MM.1S (cell line): ENCODE data around the gene HMGB3.
A peak's percentile ranks its signal among the peaks of the same experiment; 100 is the strongest.

Source experiments
- DNase-seq: peaks from one replicate; pipeline ENCODE4 v3.0.0-alpha.2; 2015
- H2AFZ ChIP-seq: fragments of 300-600 bp; sonication (generic); 2 replicates; pipeline ENCODE4 v1.6.0; 2016; ENCODE audit warnings: antibody characterized with exemption, low read length
- H3F3A ChIP-seq: fragments of 300-600 bp; sonication (generic); 2 replicates; pipeline ENCODE4 v1.6.1; 2016; ENCODE audit warnings: mild to moderate bottlenecking, antibody characterized with exemption, low read length, moderate library complexity, mixed read lengths; ENCODE audit not compliant: insufficient read depth
- H3K27ac ChIP-seq: fragments of 300-600 bp; sonication (generic); 2 replicates; pipeline ENCODE4 v1.5.1; 2016; ENCODE audit warnings: mild to moderate bottlenecking, low read length
- H3K27me3 ChIP-seq: fragments of 300-600 bp; sonication (generic); replicated peaks from 2 replicates; pipeline ENCODE4 v1.6.0; 2016; ENCODE audit warnings: low read length; ENCODE audit not compliant: insufficient read depth
- H3K36me3 ChIP-seq: fragments of 300-600 bp; sonication (generic); replicated peaks from 2 replicates; pipeline ENCODE4 v1.6.1; 2016; ENCODE audit warnings: mild to moderate bottlenecking, low read length, mixed read lengths; ENCODE audit not compliant: insufficient read depth
- H3K4me1 ChIP-seq: fragments of 300-600 bp; sonication (generic); 2 replicates; pipeline ENCODE4 v1.6.1; 2016; ENCODE audit warnings: low read length, mixed read lengths
- H3K4me2 ChIP-seq: fragments of 300-600 bp; sonication (generic); 2 replicates; pipeline ENCODE4 v1.6.0; 2016; ENCODE audit warnings: low read depth, low read length
- H3K4me3 ChIP-seq: fragments of 300-600 bp; sonication (generic); 2 replicates; pipeline ENCODE4 v1.5.1; 2016; ENCODE audit warnings: low read length, mixed read lengths
- H3K79me2 ChIP-seq: fragments of 300-600 bp; sonication (generic); 2 replicates; pipeline ENCODE4 v1.6.1; 2016; ENCODE audit warnings: mixed run types, low read length, mixed read lengths
- H3K9ac ChIP-seq: fragments of 300-600 bp; sonication (generic); 2 replicates; pipeline ENCODE4 v1.6.1; 2016; ENCODE audit warnings: low read length, mixed read lengths
- H3K9me2 ChIP-seq: fragments of 300-600 bp; sonication (generic); replicated peaks from 2 replicates; pipeline ENCODE4 v1.6.1; 2016; ENCODE audit warnings: mild to moderate bottlenecking, low read length, mixed read lengths; ENCODE audit not compliant: insufficient read depth
- H3K9me3 ChIP-seq: fragments of 300-600 bp; sonication (generic); replicated peaks from 2 replicates; pipeline ENCODE4 v1.6.1; 2016; ENCODE audit warnings: mild to moderate bottlenecking, low read length, mixed read lengths; ENCODE audit not compliant: insufficient read depth
- H4K20me1 ChIP-seq: fragments of 300-600 bp; sonication (generic); 2 replicates; pipeline ENCODE4 v1.6.1; 2016; ENCODE audit warnings: mild to moderate bottlenecking, low read length, moderate library complexity, mixed read lengths; ENCODE audit not compliant: insufficient read depth
- EZH2 ChIP-seq: fragments of 300-600 bp; sonication (generic); optimal IDR thresholded peaks from 2 replicates; pipeline ENCODE3; 2017; ENCODE audit warnings: low read depth, mild to moderate bottlenecking, antibody characterized with exemption, low read length, mixed read lengths
- EZH2phosphoT487 ChIP-seq: fragments of 300-600 bp; sonication (generic); IDR thresholded peaks from 2 replicates; pipeline ENCODE4 v1.6.1; 2018; ENCODE audit warnings: antibody characterized with exemption, low read length
- TF ChIP-seq, protein P1 (sequence below): fragments of 300-600 bp; sonication (generic); IDR thresholded peaks from 2 replicates; pipeline ENCODE4 v1.5.1; 2016; ENCODE audit warnings: antibody characterized with exemption, low read length, mixed read lengths

The HMGB3 gene

GRCh38 chrX:150980186-150980585, 2.9 kb upstream of the HMGB3 start:
- no peaks in the 10 kb centered on the region for H3K9me3 ChIP-seq
- 0 out of 2 replicates have a peak, but pooled peaks cover 3% of the 10 kb centered on the region for H3K4me1 ChIP-seq
- no peaks in the 10 kb centered on the region for H3K36me3 ChIP-seq
- H3K4me2 ChIP-seq = no peak overlapping the region
- no peak overlapping the region for H3K27ac ChIP-seq
- H3K9me2 ChIP-seq = no peaks in the 10 kb centered on the region
- no peak overlapping the region for H2AFZ ChIP-seq
- TF ChIP-seq EZH2 (no peak), EZH2phosphoT487 (no peak)
- TF ChIP-seq, protein P1, sequence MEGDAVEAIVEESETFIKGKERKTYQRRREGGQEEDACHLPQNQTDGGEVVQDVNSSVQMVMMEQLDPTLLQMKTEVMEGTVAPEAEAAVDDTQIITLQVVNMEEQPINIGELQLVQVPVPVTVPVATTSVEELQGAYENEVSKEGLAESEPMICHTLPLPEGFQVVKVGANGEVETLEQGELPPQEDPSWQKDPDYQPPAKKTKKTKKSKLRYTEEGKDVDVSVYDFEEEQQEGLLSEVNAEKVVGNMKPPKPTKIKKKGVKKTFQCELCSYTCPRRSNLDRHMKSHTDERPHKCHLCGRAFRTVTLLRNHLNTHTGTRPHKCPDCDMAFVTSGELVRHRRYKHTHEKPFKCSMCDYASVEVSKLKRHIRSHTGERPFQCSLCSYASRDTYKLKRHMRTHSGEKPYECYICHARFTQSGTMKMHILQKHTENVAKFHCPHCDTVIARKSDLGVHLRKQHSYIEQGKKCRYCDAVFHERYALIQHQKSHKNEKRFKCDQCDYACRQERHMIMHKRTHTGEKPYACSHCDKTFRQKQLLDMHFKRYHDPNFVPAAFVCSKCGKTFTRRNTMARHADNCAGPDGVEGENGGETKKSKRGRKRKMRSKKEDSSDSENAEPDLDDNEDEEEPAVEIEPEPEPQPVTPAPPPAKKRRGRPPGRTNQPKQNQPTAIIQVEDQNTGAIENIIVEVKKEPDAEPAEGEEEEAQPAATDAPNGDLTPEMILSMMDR = no peak
- no peak overlapping the region for H3K9ac ChIP-seq
- H4K20me1 ChIP-seq = no peaks in the 10 kb centered on the region
- H3K27me3 ChIP-seq = no peaks in the 10 kb centered on the region
- H3K4me3 ChIP-seq = no peak overlapping the region
- H3K79me2 ChIP-seq = peaks cover 7% of the 10 kb centered on the region
- no peak for DNase-seq
- no peaks in the 10 kb centered on the region for H3F3A ChIP-seq

- TF ChIP-seq, protein P1 = no peak
- TF ChIP-seq EZH2 (no peak), EZH2phosphoT487 (no peak)
- Histone ChIP-seq H3K9me3 (no peaks in the 10 kb centered on the region), H2AFZ (no peak overlapping the region), H3K79me2 (peaks cover 12% of the 10 kb centered on the region), H4K20me1 (no peaks in the 10 kb centered on the region), H3K4me3 (no peak overlapping the region), H3K4me1 (0 out of 2 replicates have a peak, but pooled peaks cover 3% of the 10 kb centered on the region), H3K9ac (no peak overlapping the region), H3K27me3 (no peaks in the 10 kb centered on the region), H3K4me2 (no peak overlapping the region), H3F3A (no peaks in the 10 kb centered on the region), H3K9me2 (no peaks in the 10 kb centered on the region), H3K36me3 (no peaks in the 10 kb centered on the region), H3K27ac (no peak overlapping the region)
- no peak for DNase-seq
These were observed 2.4 kb upstream of the HMGB3 start for GRCh38 chrX:150980711-150981110.

DNA sequence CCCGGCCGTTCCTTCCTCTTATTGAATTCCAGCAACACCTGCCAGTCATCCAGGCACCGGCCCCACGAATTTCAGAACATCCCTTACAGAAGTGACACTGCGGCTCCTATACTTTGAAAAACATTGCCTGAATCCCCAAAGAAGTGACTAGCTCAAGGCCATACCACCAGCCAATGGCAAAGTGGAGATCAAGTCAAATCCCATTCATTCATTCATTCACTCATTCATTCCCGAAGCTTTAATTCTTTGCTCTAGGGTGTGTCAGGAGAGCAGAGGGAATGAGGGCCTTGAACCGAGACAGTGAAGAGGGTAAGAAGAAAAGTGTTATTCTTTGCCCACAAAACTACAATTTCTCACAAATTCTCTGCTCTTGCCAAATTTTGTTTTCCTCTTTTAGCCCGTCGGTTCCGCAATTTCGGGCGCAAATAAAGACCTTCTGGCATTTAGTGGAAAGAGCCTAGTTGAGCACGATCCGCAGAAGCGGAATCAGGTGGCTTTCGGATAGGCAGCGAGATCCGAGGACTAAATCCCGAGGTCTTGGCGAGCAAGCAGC, 824 bp upstream of the HMGB3 start:
- H2AFZ ChIP-seq = peak overlapping the region; percentile 74
- H3K4me2 ChIP-seq = peak overlapping the region; percentile 81
- H3K9ac ChIP-seq = peak overlapping the region; percentile 52
- no peaks in the 10 kb centered on the region for H3K9me3 ChIP-seq
- H3K79me2 ChIP-seq = peaks cover 12% of the 10 kb centered on the region
- H3K27ac ChIP-seq = no peak overlapping the region
- H3K36me3 ChIP-seq = no peaks in the 10 kb centered on the region
- no peaks in the 10 kb centered on the region for H3K27me3 ChIP-seq
- H3K4me1 ChIP-seq = 0 out of 2 replicates have a peak, but pooled peaks cover 3% of the 10 kb centered on the region
- TF ChIP-seq, protein P1 = no peak
- TF ChIP-seq EZH2 (no peak), EZH2phosphoT487 (no peak)
- no peaks in the 10 kb centered on the region for H3F3A ChIP-seq
- H4K20me1 ChIP-seq = no peaks in the 10 kb centered on the region
- H3K9me2 ChIP-seq = no peaks in the 10 kb centered on the region
- DNase-seq = no peak
- H3K4me3 ChIP-seq = peak overlapping the region; percentile 69
